Prostate gland (tissue), 2 donors: ENCODE measurements around the gene GNL1.
"Not testable (repeated sequence)": the region's sequence is repeated elsewhere in the genome, so short reads cannot be mapped to it uniquely, and the experiment has no call there.

Experiments used
- POLR2A ChIP-seq: fragments of 450-650 bp; IDR thresholded peaks from one replicate; pipeline ENCODE4 v1.6.1; 2016; ENCODE audit warnings: antibody characterized with exemption, mild to moderate bottlenecking
- POLR2AphosphoS5 ChIP-seq: sonication (generic); formaldehyde crosslinking; IDR thresholded peaks from one replicate; pipeline ENCODE4 v1.6.1; 2017; ENCODE audit warnings: antibody characterized with exemption
- TF ChIP-seq, protein P1 (sequence below), 4 experiments: fragments of 200-600 bp in 2 of 4; fragments of 450-650 bp in 2 of 4; sonication (generic) in 2 of 4; IDR thresholded peaks; 1 replicate in 3 of 4; 2 replicates in 1 of 4; pipeline ENCODE4 v1.5.1; 2016 to 2019; ENCODE audit warnings: antibody characterized with exemption in 4 of 4, mild to moderate bottlenecking in 2 of 4, moderate library complexity in 2 of 4

DNA sequence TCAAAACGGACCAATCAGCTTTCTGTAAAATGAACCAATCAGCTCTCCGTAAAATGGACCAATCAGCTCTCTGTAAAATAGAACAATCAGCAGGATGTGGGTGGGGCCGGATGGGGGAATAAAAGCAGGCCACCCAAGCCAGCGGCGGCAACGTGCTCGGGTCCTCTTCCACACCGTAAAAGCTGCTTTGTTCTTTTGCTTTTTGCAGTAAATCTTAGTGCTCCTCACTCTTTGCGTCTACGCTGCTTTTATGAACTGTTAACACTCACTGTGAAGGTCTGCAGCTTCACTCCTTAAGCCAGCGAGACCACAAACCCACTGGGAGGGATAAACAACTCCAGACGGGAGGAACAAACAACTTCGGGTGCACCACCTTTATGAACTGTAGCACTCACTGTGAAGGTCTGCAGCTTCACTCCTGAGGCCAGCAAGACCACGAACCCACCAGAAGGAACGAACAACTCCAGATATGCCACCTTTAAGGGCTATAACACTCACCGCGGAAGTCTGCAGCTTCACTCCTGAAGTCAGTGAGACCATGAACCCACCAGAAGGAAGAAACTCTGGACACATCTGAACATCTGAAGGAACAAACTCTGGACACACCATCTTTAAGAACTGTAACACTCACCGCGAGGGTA is 37.7 kb downstream of the GNL1 start:
- TF ChIP-seq, protein P1, sequence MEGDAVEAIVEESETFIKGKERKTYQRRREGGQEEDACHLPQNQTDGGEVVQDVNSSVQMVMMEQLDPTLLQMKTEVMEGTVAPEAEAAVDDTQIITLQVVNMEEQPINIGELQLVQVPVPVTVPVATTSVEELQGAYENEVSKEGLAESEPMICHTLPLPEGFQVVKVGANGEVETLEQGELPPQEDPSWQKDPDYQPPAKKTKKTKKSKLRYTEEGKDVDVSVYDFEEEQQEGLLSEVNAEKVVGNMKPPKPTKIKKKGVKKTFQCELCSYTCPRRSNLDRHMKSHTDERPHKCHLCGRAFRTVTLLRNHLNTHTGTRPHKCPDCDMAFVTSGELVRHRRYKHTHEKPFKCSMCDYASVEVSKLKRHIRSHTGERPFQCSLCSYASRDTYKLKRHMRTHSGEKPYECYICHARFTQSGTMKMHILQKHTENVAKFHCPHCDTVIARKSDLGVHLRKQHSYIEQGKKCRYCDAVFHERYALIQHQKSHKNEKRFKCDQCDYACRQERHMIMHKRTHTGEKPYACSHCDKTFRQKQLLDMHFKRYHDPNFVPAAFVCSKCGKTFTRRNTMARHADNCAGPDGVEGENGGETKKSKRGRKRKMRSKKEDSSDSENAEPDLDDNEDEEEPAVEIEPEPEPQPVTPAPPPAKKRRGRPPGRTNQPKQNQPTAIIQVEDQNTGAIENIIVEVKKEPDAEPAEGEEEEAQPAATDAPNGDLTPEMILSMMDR (IDR thresholded peaks at IDR 0.05): not testable (repeated sequence)
- TF ChIP-seq POLR2AphosphoS5, POLR2A: not testable (repeated sequence)
